Lung (tissue), 12 donors: ENCODE results near the gene FAM50B. TPM values are rescaled to one million over a fixed set of nuclear protein-coding genes. Genes with fewer than 3 reads are reported as not detected.

Source experiments
- ATAC-seq: fragments of 200-7000 bp; cut with Tn5 transposase; one replicate; pipeline ENCODE4 v1.9.1; 2020; ENCODE audit warnings: moderate number of reproducible peaks; ENCODE audit not compliant: insufficient read depth, low FRiP score
- DNase-seq, 3 donors: peaks; one replicate each; pipeline ENCODE4 v3.0.0-alpha.2; 2013 to 2017
- H3K27ac ChIP-seq, 2 donors: one replicate each; pipeline ENCODE4 v1.5.1; 2013; ENCODE audit warnings: mild to moderate bottlenecking in 2 of 2, moderate library complexity in 2 of 2, control low read depth in 1 of 2, inconsistent platforms in 1 of 2, low read depth in 1 of 2, low read length in 1 of 2
- H3K27me3 ChIP-seq, 3 donors: one replicate each; pipeline ENCODE4 v1.5.1; 2013; ENCODE audit warnings: low read length in 2 of 3; ENCODE audit not compliant: control insufficient read depth in 3 of 3, insufficient read depth in 3 of 3
- H3K36me3 ChIP-seq, 4 donors: one replicate each; pipeline ENCODE4 v1.5.1; 2013; ENCODE audit warnings: low read length in 4 of 4, mild to moderate bottlenecking in 1 of 4, moderate library complexity in 1 of 4; ENCODE audit not compliant: control insufficient read depth in 4 of 4, insufficient read depth in 4 of 4
- H3K4me1 ChIP-seq, 5 donors: one replicate each; pipeline ENCODE4 v1.5.1; 2013; ENCODE audit warnings: low read length in 5 of 5, mild to moderate bottlenecking in 2 of 5, moderate library complexity in 1 of 5; ENCODE audit not compliant: control insufficient read depth in 5 of 5, insufficient read depth in 5 of 5
- H3K4me3 ChIP-seq: one replicate; pipeline ENCODE4 v1.5.1; 2013; ENCODE audit warnings: mild to moderate bottlenecking, control low read depth, moderate library complexity
- H3K9ac ChIP-seq, 2 donors: one replicate each; pipeline ENCODE4 v1.5.1; 2013; ENCODE audit warnings: low read length in 2 of 2, control low read depth in 1 of 2; ENCODE audit not compliant: insufficient read depth in 1 of 2
- H3K9me3 ChIP-seq, 4 donors: one replicate each; pipeline ENCODE4 v1.5.1; 2013; ENCODE audit warnings: low read length in 3 of 4, mild to moderate bottlenecking in 1 of 4, moderate library complexity in 1 of 4; ENCODE audit not compliant: control insufficient read depth in 4 of 4, insufficient read depth in 3 of 4
- CTCF ChIP-seq: IDR thresholded peaks from 2 replicates; pipeline ENCODE4 v1.5.1; 2012; ENCODE audit warnings: mild to moderate bottlenecking; ENCODE audit errors: control extremely low read depth, extremely low read depth
- WGBS, 2 donors: extraction: QIAGEN DNeasy Blood & Tissue Kit; methylation state at CpG; one replicate each; pipeline ENCODE4 v1.1.7; 2013; 5-methylcytosine and 5-hydroxymethylcytosine counted together
- polyA plus RNA-seq, 2 donors: library from polyadenylated mRNA; stranded (reverse); fragments of 200-250 nt; gene quantifications; one replicate each; pipeline ENCODE4 v1.2.1, GENCODE V29; 2013
- total RNA-seq, 2 donors: library from RNA; depleted of rRNA in 1 of 2; stranded (reverse); fragments of >200 nt in 1 of 2; gene quantifications; one replicate each; pipeline ENCODE4 v1.2.1, GENCODE V29; 2014 to 2021
- donor health status: control.
- donor health status: control.
- donor health status: Bipolar disorder and iron deficiency.
- donor health status: healthy.
- donor health status: DM: yes; HTN: yes; CAD: no.

Gene FAM50B
- total and polyA plus RNA-seq, 4 donors, result 7.1 to 15.8 (median 11.3) TPM

DNA sequence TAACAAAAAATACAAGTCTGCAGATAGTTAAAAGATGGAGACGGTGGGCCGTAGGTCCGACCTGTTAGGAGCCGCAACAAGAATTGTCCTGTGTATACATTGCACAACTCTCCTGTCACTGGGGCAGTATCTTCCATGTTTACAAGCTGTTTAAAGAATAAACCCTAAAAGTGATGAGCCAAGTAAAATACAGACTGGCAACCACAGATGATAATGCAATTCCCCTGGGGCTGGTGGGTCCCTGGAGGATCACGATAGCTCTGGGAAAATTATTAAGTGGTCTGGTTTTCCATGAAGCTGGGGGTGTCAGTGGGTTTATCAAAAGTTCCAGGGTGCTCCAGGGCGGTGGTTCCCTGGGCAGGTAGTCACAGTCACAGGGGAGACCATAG is 8.1 kb upstream of the FAM50B start:
- no peak overlapping the region for H3K4me3 ChIP-seq
- DNase-seq (no peak), ATAC-seq (no peak)
- no peak for TF ChIP-seq CTCF
- no peaks in the 10 kb centered on the region for H3K9me3 ChIP-seq
- H3K27me3 ChIP-seq, result no peaks in the 10 kb centered on the region
- WGBS, 2 donors, result 92 to 96% methylated on average over 6 of the region's 6 CpGs
- no peaks in the 10 kb centered on the region for H3K36me3 ChIP-seq
- H3K9ac ChIP-seq, result no peak overlapping the region
- no peak overlapping the region for H3K27ac ChIP-seq
- peaks cover 0 to 7% (median 0%) of the 10 kb centered on the region in 5 donors for H3K4me1 ChIP-seq

- TF ChIP-seq CTCF, result no peak
- Histone ChIP-seq H3K36me3 (no peaks in the 10 kb centered on the region), H3K27me3 (no peaks in the 10 kb centered on the region), H3K4me1 (peaks cover 0 to 7% (median 0%) of the 10 kb centered on the region in 5 donors), H3K9me3 (no peaks in the 10 kb centered on the region), H3K9ac (no peak overlapping the region), H3K4me3 (no peak overlapping the region), H3K27ac (no peak overlapping the region)
- ATAC-seq (no peak), DNase-seq (peak in 1 of 3 donors; percentile 11)
- 76% methylated on average over 9 of the region's 9 CpGs for WGBS, 2 donors
These were observed 7.2 kb upstream of the FAM50B start for GRCh38 chr6:3841711-3842565.

DNA sequence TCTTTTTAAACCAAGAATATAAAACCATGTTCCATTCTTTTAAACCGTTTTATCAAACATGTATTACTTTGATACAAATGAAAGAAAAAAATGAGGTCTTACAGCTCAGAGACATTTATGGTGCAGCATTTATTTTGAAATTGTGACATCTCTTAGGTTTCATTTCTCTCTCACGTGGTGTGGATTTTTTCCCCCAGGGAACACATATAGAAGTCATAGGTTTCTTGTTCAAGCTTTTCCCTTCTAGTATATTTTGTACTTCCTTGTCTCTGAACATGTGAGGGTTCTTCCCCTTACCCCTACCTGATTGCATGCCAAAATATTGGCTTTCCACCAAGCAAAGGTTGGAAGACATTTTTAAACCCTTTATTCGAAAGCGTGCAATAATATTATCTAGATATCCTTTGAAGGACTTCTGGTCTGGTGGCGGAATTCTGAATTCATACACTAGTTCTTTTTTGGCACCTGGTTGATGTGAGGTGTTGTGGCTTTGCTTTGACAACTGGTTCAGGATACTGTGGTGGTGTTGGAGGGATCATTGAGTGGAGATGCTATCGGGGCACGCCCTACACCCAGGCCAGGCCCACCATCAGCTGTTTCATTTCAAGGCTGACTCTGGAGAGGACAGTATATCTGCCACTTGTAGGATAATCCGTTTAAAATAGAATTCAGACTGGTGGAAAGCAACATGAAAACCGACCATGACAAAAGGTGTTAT is 5.6 kb upstream of the FAM50B start:
- no peak for TF ChIP-seq CTCF
- WGBS, 2 donors, result 78 to 84% methylated on average over 9 of the region's 9 CpGs
- no peaks in the 10 kb centered on the region for H3K36me3 ChIP-seq
- H3K4me3 ChIP-seq, result no peak overlapping the region
- H3K4me1 ChIP-seq, result peaks cover 0 to 7% (median 0%) of the 10 kb centered on the region in 5 donors
- no peak overlapping the region for H3K27ac ChIP-seq
- no peak overlapping the region for H3K9ac ChIP-seq
- no peaks in the 10 kb centered on the region for H3K9me3 ChIP-seq
- H3K27me3 ChIP-seq, result no peaks in the 10 kb centered on the region
- no peak for DNase-seq
- no peak for ATAC-seq
